IMR-90 (cell line): Measurements from ENCODE around the gene SEMA4B. TPM values are rescaled to one million over a fixed set of nuclear protein-coding genes. Genes with fewer than 3 reads are reported as not detected.

Source experiments
- ATAC-seq: fragments of 200-7000 bp; cut with Tn5 transposase; 2 replicates; pipeline ENCODE4 v1.9.1; 2020; ENCODE audit warnings: low read depth, mild to moderate bottlenecking, moderate library complexity
- BruUV-seq: library from RNA; stranded (reverse); fragments of 400-500 nt; replicated peaks from 2 replicates; lab custom pipeline; 2021; lab: Mats Ljungman, UMichigan
- CTCF ChIA-PET: fragments of 300-600 bp; formaldehyde crosslinking; extraction: SDS; loops from one replicate; lab custom pipeline; 2021; ENCODE audit warnings: antibody characterized with exemption; lab: Yijun Ruan, JAX
- POLR2A ChIA-PET: fragments of 300-600 bp; sonication (Branson Sonifier 250); formaldehyde crosslinking; loops from one replicate; lab custom pipeline; 2022; ENCODE audit warnings: antibody characterized with exemption; ENCODE audit not compliant: unreplicated experiment; lab: Charles Lee
- DNase-seq: peaks from one replicate; pipeline ENCODE4 v3.0.0; 2013
- H2AFZ ChIP-seq: replicated peaks from 2 replicates; pipeline ENCODE3; 2013; ENCODE audit warnings: low read length, mild to moderate bottlenecking; ENCODE audit not compliant: poor library complexity
- H2AK5ac ChIP-seq: 2 replicates; pipeline ENCODE4 v1.6.1; 2013; ENCODE audit warnings: low read depth, low read length, inconsistent platforms
- H2AK9ac ChIP-seq: replicated peaks from 2 replicates; pipeline ENCODE3; 2013; ENCODE audit warnings: mild to moderate bottlenecking, low read depth, low read length, moderate library complexity; ENCODE audit not compliant: poor library complexity
- H2BK120ac ChIP-seq: 2 replicates; pipeline ENCODE4 v1.6.1; 2013; ENCODE audit warnings: low read depth, low read length, inconsistent platforms
- H2BK15ac ChIP-seq: 3 replicates; pipeline ENCODE4 v1.6.1; 2013; ENCODE audit warnings: low read depth, low read length, inconsistent platforms
- H2BK20ac ChIP-seq: 2 replicates; pipeline ENCODE4 v1.6.1; 2013; ENCODE audit warnings: low read depth, mild to moderate bottlenecking, inconsistent platforms, low read length, moderate library complexity
- H2BK5ac ChIP-seq: 2 replicates; pipeline ENCODE4 v1.6.1; 2013; ENCODE audit warnings: mild to moderate bottlenecking, low read depth, low read length, inconsistent platforms; ENCODE audit not compliant: poor library complexity, severe bottlenecking
- H3K14ac ChIP-seq: replicated peaks from 2 replicates; pipeline ENCODE4 v1.6.1; 2013; ENCODE audit warnings: low read depth, low read length, inconsistent platforms
- H3K18ac ChIP-seq: 2 replicates; pipeline ENCODE4 v1.6.1; 2013; ENCODE audit warnings: low read depth, low read length, control low read depth
- H3K23ac ChIP-seq: 2 replicates; pipeline ENCODE4 v1.6.1; 2013; ENCODE audit warnings: low read depth, low read length, inconsistent platforms
- H3K27ac ChIP-seq: 2 replicates; pipeline ENCODE4 v1.5.1; 2013; ENCODE audit warnings: mild to moderate bottlenecking, control low read depth, low read length; ENCODE audit not compliant: insufficient read depth
- H3K27me3 ChIP-seq: 2 replicates; pipeline ENCODE4 v1.6.1; 2013; ENCODE audit warnings: low read length; ENCODE audit not compliant: control insufficient read depth, insufficient read depth
- H3K36me3 ChIP-seq: 2 replicates; pipeline ENCODE4 v1.6.1; 2013; ENCODE audit warnings: low read length, mixed read lengths; ENCODE audit not compliant: control insufficient read depth, insufficient read depth
- H3K4ac ChIP-seq: 2 replicates; pipeline ENCODE4 v1.6.1; 2013; ENCODE audit warnings: low read depth, low read length, inconsistent platforms
- H3K4me1 ChIP-seq: 2 replicates; pipeline ENCODE4 v1.6.1; 2013; ENCODE audit warnings: low read length, mixed read lengths; ENCODE audit not compliant: control insufficient read depth, insufficient read depth
- H3K4me2 ChIP-seq: 2 replicates; pipeline ENCODE4 v1.6.1; 2013; ENCODE audit warnings: low read depth, mild to moderate bottlenecking, control low read depth, low read length, moderate library complexity
- H3K4me3 ChIP-seq: 2 replicates; pipeline ENCODE4 v1.5.1; 2013; ENCODE audit warnings: low read depth, mild to moderate bottlenecking, control low read depth, low read length, moderate library complexity; ENCODE audit not compliant: insufficient read depth
- H3K56ac ChIP-seq: 2 replicates; pipeline ENCODE4 v1.6.1; 2013; ENCODE audit warnings: low read length, inconsistent platforms; ENCODE audit not compliant: insufficient read depth; ENCODE audit errors: extremely low read depth
- H3K79me1 ChIP-seq, 2 experiments: 2 replicates each; pipeline ENCODE4 v1.6.1; 2013; ENCODE audit warnings: low read length in 2 of 2, inconsistent platforms in 1 of 2, low read depth in 1 of 2
- H3K9ac ChIP-seq: 2 replicates; pipeline ENCODE4 v1.6.1; 2013; ENCODE audit warnings: low read depth, low read length, control low read depth
- H3K9me1 ChIP-seq: 2 replicates; pipeline ENCODE4 v1.6.1; 2013; ENCODE audit warnings: low read length, inconsistent platforms; ENCODE audit not compliant: insufficient read depth
- H3K9me3 ChIP-seq: 2 replicates; pipeline ENCODE4 v1.6.1; 2013; ENCODE audit warnings: low read length; ENCODE audit not compliant: control insufficient read depth, insufficient read depth
- H4K20me1 ChIP-seq: 2 replicates; pipeline ENCODE4 v1.6.1; 2013; ENCODE audit warnings: low read length, inconsistent platforms; ENCODE audit not compliant: insufficient read depth
- H4K5ac ChIP-seq: 2 replicates; pipeline ENCODE4 v1.6.1; 2013; ENCODE audit warnings: mild to moderate bottlenecking, low read depth, low read length, control low read depth
- H4K8ac ChIP-seq, 2 experiments: 2 replicates each; pipeline ENCODE4 v1.6.1; 2013; ENCODE audit warnings: low read depth in 2 of 2, low read length in 2 of 2, control low read depth in 1 of 2, inconsistent platforms in 1 of 2
- H4K91ac ChIP-seq: 2 replicates; pipeline ENCODE4 v1.6.1; 2013; ENCODE audit warnings: low read depth, low read length, inconsistent platforms; ENCODE audit not compliant: insufficient read depth
- BHLHE40 ChIP-seq: fragments of 150-350 bp; IDR thresholded peaks from 2 replicates; pipeline ENCODE4 v1.6.1; 2016; ENCODE audit warnings: mild to moderate bottlenecking, low read depth, low read length
- CEBPB ChIP-seq: IDR thresholded peaks from 2 replicates; pipeline ENCODE4 v1.6.1; 2012; ENCODE audit warnings: low read depth, low read length, improper control_type of control experiment
- CHD1 ChIP-seq: IDR thresholded peaks from 2 replicates; pipeline ENCODE4 v1.6.1; 2012; ENCODE audit warnings: low read depth, low read length, improper control_type of control experiment
- CTCF ChIP-seq: conservative IDR thresholded peaks from 2 replicates; pipeline ENCODE4 v1.5.1; 2012; ENCODE audit warnings: mild to moderate bottlenecking, low read depth, low read length, improper control_type of control experiment
- ELK1 ChIP-seq: fragments of 150-350 bp; IDR thresholded peaks from 2 replicates; pipeline ENCODE4 v1.6.1; 2016; ENCODE audit warnings: low read depth, mild to moderate bottlenecking, low read length, moderate library complexity, borderline replicate concordance
- FOS ChIP-seq: fragments of 150-350 bp; IDR thresholded peaks from 2 replicates; pipeline ENCODE4 v1.6.1; 2016; ENCODE audit warnings: low read depth, low read length
- MAFK ChIP-seq: IDR thresholded peaks from 2 replicates; pipeline ENCODE4 v1.6.1; 2012; ENCODE audit warnings: low read depth, low read length, improper control_type of control experiment
- MAZ ChIP-seq: IDR thresholded peaks from 2 replicates; pipeline ENCODE4 v1.6.1; 2012; ENCODE audit warnings: low read depth, mild to moderate bottlenecking, low read length, improper control_type of control experiment, moderate library complexity, borderline replicate concordance
- MXI1 ChIP-seq: IDR thresholded peaks from 2 replicates; pipeline ENCODE4 v1.6.1; 2012; ENCODE audit warnings: low read depth, mild to moderate bottlenecking, low read length, moderate library complexity, borderline replicate concordance
- POLR2A ChIP-seq: IDR thresholded peaks from 2 replicates; pipeline ENCODE4 v1.6.1; 2012; ENCODE audit warnings: mild to moderate bottlenecking, low read depth, low read length
- RAD21 ChIP-seq: IDR thresholded peaks from 2 replicates; pipeline ENCODE4 v1.6.1; 2012; ENCODE audit warnings: low read length, improper control_type of control experiment
- RCOR1 ChIP-seq: IDR thresholded peaks from 2 replicates; pipeline ENCODE4 v1.6.1; 2012; ENCODE audit warnings: mild to moderate bottlenecking, low read length, improper control_type of control experiment; ENCODE audit not compliant: insufficient replicate concordance
- RFX5 ChIP-seq: IDR thresholded peaks from 2 replicates; pipeline ENCODE4 v1.8.0; 2012; ENCODE audit warnings: low read depth, mild to moderate bottlenecking, low read length, moderate library complexity
- SMC3 ChIP-seq: fragments of 150-350 bp; IDR thresholded peaks from 2 replicates; pipeline ENCODE4 v1.6.1; 2016; ENCODE audit warnings: low read depth, mild to moderate bottlenecking, antibody characterized with exemption, low read length, moderate library complexity
- USF2 ChIP-seq: fragments of 150-350 bp; IDR thresholded peaks from 2 replicates; pipeline ENCODE4 v1.6.1; 2017; ENCODE audit warnings: mild to moderate bottlenecking, antibody characterized with exemption, low read length, low read depth
- WGBS, 2 experiments: methylation state at CpG; one replicate each; pipeline versions ENCODE4 v1.1.5 to v1.1.7; 2013; ENCODE audit warnings: missing lambda C conversion rate in 2 of 2; ENCODE audit not compliant: insufficient read length in 1 of 2; ENCODE audit errors: extremely low coverage in 2 of 2; 5-methylcytosine and 5-hydroxymethylcytosine counted together
- dilution Hi-C: fragments of 300-500 bp; cut with HindIII; formaldehyde crosslinking; loops from one replicate; pipeline ENCODE4 v1.14.3; 2018; ENCODE audit warnings: low sequenced_read_pairs; ENCODE audit not compliant: unreplicated experiment
- in situ Hi-C: fragments of 300-500 bp; cut with MboI; formaldehyde crosslinking; loops from 3 replicates; pipeline ENCODE4 v1.14.3; 2019; ENCODE audit warnings: low sequenced_read_pairs, inconsistent platforms, mixed read lengths
- intact Hi-C: fragments of 100-400 bp; cut with micrococcal nuclease; formaldehyde crosslinking; loops from 2 replicates; pipeline ENCODE4 v1.10.0; 2022
- polyA plus RNA-seq, 3 experiments: library from polyadenylated mRNA; depleted of rRNA; stranded (reverse); fragments of >200 nt; gene quantifications; 2 replicates each; pipeline ENCODE4 v1.2.3, GENCODE V29; 2012; ENCODE audit warnings: low replicate concordance in 1 of 3
- total RNA-seq: library from RNA; depleted of rRNA; stranded (reverse); fragments of >200 nt; gene quantifications from 2 replicates; pipeline ENCODE4 v1.2.3, GENCODE V29; 2012

SEMA4B gene
- total and polyA plus RNA-seq, 2 of the 4 experiments (the other 2 are of a cell fraction), result 5.0 to 22.5 TPM

- Histone ChIP-seq H3K18ac (no peak overlapping the region), H2BK120ac (no peak overlapping the region), H4K91ac (no peak overlapping the region), H3K79me1 (no peaks in the 10 kb centered on the region), H3K27ac (no peak overlapping the region), H3K9me3 (no peaks in the 10 kb centered on the region), H2AK9ac (no peak overlapping the region), H2AK5ac (no peak overlapping the region; the same call in 1 of the 2 replicates), H3K4ac (0 out of 2 replicates have a peak overlapping the region, but pooled peaks have one; percentile 13), H2BK15ac (peak overlapping the region; percentile 47; the same call in 1 of the 3 replicates), H3K23ac (no peak overlapping the region), H3K9ac (no peak overlapping the region), H4K8ac (no peak overlapping the region), H4K20me1 (peaks cover 4% of the 10 kb centered on the region; the same call in 1 of the 2 replicates), H3K4me3 (no peak overlapping the region), H3K27me3 (no peaks in the 10 kb centered on the region), H2AFZ (no peak overlapping the region), H2BK5ac (no peak overlapping the region), H3K4me2 (no peak overlapping the region), H2BK20ac (peak overlapping the region; percentile 26; the same call in 1 of the 2 replicates), H3K56ac (no peak overlapping the region), H3K4me1 (peaks cover 10% of the 10 kb centered on the region), H3K36me3 (no peaks in the 10 kb centered on the region), H4K5ac (no peak overlapping the region), H3K9me1 (peaks cover 15% of the 10 kb centered on the region), H3K14ac (no peak overlapping the region)
- TF ChIP-seq CEBPB, result no peak
- TF ChIP-seq MAFK, result no peak
- no peak for TF ChIP-seq SMC3
- TF ChIP-seq CHD1, result no peak
- TF ChIP-seq MXI1, result no peak
- no peak for TF ChIP-seq FOS
- TF ChIP-seq BHLHE40, result no peak
- no peak for TF ChIP-seq RCOR1
- no peak for TF ChIP-seq MAZ
- no peak for TF ChIP-seq RFX5
- no peak for TF ChIP-seq POLR2A
- no peak for TF ChIP-seq RAD21
- TF ChIP-seq CTCF, result no peak
- TF ChIP-seq USF2, result no peak
- no peak for TF ChIP-seq ELK1
- WGBS, 2 experiments, result 50% methylated on average over 1 of the region's 9 CpGs; no CpG with 5 or more reads in 1 of the 2 experiments
- ChIA-PET CTCF (interaction anchor here (1.2 to 2.7 kb wide), 2 partner anchors 52 to 58 kb away, joined by 3 to 11 read pairs; no protein-coding TSS in a partner anchor), POLR2A (no interaction called here)
- in situ Hi-C loops, result loop anchor here (5.0 kb wide), 1 partner anchor 54 kb away; no protein-coding TSS in a partner anchor
- BruUV-seq, result no TSS peak
- dilution Hi-C loops, result no loop called here
- ATAC-seq (no peak), DNase-seq (no peak)
- intact Hi-C loops, result no loop called here
Measured at GRCh38 chr15:90162956-90163355, 38.2 kb upstream of the SEMA4B start.
